SHP77 (cell line): ENCODE results near the gene LRP1B.

Experiments used
- DNase-seq, 2 experiments: peaks; one replicate each; lab custom pipeline; 2025; lab: John Stamatoyannopoulos, UW

LRP1B gene

DNA sequence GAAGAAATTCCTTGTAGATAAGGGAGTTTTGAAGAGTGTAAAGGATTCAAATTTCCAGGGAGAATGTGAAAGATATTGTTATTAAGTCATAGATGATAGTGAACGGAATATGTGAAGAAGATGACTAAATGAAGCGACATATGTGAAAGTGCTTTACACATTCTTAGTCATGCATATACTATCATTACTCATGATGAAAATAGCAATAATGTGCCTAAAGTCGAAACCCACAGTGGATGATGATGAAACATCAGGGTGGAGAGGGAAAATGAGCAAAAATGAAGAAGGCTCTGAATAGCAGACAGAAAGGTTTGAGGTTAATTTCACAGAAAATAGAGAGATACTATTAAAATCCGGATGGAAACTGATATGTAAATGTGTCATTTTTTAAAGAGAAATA, 1237.1 kb downstream of the LRP1B start:
- no peak for DNase-seq

DNA sequence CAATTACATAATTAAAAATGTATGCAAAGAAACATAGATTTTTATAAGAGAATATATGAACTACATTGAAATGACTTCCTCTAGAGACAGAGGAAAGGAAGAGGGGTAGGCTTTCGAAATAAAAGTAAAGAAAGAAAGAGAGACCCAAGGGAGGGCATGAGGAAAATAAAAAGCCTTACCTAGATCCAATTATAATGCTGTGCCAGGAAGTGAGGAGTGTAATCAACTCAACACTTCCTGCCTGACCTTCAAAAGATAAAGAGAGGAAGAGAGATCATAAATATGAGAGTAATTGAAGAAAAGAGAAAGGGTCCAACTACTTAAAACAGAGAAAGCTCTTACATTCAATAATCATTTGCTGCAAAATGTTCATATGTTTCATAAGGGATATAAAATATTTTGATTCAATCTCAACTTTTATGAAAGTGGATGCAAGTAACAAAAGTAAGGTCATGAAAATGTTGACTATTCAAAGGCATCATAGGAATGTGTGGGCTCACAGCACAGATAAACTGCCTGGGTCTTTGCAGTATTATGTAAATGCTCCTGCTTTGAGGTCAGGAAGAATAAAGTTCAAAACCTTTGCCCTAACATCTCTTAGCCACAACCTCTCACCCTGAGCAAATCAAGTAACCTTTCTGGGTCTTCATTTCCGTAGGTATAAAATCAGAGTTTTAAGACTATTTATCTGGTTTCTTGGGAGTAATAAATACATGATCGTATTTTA, 1237.7 kb downstream of the LRP1B start:
- DNase-seq = no peak

DNA sequence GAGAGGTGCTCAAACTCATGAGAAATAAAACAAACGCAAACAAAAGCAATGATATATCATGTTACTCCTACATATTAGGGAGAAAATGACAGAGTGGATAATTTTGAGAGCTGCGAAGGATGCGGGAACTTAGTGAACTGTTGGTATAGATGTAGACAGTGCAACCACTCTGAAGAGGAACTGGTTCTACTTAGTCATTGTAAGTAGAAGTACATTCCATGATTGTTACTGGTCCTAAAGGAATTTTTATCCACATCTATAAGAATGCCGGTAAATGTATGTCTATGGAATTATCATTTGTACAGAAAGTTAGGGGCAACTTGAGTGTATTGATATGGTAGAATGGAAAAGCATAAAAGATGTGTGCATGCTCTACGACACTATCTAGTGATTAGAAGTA, 1238.4 kb downstream of the LRP1B start:
- no peak for DNase-seq

DNA sequence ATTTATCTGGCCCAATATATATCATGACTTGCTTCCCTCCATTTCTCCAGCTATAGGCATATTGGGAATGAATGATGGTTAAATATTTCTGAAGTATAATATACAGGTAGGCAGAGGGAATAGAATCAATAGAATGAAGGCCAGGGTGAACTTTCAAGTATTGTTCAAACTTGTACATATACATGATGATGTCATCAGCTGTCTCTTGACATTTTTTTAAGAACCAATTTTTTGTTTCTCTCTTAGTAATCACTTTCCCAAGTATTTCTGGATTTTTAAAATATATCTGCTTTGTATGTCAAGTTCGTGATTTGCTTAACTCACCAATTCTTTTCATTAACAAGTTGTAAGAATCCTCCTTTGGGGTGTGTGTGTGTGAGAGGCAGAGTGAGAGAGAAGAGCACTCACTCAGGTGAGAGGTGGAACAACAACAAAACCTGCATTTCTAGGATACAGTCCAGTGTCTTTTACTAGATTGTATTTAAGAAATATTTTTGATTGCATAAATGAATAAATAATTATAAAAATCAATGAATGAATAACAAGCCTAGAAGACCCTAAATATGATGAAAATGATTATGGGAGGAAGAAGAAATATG, 1239.1 kb downstream of the LRP1B start:
- DNase-seq = no peak

DNA sequence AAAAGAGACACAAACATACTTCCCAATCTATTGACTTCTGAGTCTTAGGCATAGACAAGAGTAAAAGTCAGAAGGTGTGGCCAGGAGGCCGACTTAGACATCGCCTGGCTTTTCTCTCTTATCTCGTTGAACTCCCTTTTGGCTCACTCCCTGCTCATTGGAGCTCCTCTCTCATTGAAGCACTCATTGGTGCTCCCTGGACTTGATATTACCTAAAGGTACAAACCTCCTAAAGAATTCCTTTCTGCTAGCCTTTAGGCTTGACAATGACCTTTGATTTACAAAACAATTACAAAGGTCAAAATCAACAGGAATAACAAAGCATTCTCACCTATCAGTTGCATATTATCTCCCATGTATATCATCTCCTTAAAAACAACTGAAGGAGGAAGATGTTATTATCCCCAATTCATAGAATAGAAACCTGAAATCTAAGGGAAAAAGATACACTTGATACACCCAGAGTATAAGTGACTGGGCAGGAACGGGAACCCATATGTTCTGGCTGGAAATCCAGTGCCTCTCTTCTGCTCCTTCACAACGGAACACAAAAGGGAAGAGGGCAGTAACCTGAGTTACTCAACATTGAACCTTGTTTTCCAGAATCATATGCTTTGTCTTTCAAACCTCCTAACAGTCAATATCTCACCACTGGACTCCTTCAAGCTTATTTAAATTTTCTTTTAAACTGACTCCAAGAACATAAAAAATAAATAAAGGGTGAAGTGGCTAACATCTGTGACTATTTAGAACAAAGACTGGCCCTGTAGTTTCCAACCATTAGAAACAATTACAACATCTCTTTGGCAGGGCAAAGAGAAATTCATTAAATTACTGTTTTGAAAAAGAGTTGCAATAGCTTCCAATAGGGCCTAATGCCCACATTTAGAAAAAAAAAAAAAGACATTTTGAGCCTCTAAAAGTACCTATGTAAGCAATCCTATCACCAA, 1247.9 kb downstream of the LRP1B start:
- DNase-seq = no peak

DNA sequence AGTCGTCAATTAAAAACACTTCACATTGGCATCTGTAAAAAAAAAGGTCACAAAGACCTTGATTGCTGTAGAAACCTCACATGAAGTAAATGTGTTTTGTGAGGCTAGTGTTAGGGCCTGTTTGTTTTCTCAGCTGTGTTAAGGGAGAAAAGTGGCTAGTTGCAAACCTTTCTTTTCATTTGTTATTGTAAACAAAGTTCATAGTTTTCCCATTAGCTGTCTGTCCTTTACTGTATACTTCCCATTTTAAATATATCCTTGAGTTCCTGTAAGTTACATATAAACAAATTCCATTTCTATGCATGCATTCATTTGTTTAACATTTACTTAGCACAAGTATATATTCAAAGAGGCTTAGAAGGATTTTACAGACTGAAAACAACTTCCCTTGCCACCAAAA, 1250.2 kb downstream of the LRP1B start:
- no peak for DNase-seq

DNA sequence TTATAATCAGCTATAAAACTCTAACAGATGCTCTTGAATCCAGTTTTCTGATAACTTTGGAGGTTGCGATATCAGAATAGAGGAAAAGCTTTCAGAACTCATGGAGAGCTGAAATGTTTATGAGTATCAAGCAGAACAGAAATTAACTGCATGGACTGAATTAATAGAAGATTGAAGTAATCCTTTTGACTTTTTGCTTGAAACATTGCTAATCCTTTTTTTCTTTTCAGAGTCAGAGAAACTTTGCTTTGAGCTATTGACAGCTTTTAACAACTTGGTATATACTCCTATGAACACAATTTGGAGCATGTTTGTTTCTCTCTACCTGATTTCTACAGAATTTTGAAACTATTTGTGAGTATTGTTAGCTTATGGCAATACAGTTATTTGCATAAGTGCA, 1254.8 kb downstream of the LRP1B start:
- no peak for DNase-seq

DNA sequence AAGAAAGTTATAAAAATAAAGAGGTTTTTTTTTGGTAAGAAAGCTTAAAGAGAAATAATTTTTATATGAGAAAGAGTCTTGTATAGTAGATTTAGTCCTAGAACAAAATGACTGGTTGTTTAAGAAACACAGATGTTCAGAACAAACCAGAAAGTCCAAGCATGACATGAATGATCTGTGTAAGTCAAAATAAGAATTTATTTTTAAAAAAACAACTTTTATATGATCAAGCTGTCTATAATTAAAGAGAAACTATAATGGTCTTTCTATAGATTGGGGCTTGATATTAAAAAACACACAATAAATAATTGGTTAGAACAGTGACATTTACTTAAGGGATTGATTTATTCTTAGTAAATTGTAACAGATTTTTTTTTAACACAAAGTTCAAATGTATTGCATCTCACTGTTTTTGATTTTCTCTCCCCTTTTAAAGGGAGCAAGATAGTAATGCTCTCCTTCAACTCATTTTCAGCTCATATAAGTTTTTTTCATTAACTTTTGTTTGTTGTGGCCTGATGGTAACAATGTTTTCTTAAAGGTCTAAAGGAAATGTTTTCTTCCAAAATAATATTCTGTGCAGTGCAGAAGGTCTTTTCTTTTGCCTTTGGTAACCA, 1256.8 kb downstream of the LRP1B start:
- no peak for DNase-seq

DNA sequence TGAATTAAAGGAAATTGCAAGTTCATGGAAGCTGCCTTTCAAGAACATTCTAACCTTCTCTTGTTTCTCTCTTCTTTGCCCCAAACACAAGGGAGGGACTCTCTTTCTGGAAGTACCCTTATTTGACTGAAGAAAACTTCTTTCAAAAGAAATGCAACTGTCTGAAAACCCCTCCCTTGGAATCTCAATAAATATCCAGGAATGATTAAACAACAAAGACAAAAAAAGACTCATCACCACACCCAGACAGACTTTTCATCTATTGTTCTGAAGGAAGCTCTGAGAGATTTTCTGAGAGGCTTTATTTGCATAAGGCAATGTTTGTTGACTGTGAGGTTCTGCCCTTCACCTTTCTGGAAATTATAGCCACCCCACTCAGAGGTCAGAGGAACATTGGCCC, 1260.9 kb downstream of the LRP1B start:
- no peak for DNase-seq

DNA sequence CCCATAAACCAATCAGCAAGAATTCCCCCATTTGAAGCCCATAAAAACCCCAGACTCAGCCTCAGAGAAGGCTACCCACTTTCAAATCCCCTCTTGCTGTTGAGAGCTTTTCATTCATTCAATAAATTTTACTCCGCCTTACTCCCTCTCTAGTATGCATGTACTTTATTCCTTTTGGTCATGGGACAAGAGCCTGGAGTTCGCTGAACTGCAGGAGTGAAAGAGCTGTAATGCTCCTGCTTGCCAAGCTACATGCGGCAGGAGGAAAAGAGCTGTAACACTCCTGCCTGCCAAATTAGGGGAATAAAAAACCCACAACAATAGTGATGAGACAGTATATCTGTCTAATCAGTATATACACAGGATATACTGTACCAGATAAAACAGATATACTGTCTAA, 1261.7 kb downstream of the LRP1B start:
- no peak for DNase-seq

DNA sequence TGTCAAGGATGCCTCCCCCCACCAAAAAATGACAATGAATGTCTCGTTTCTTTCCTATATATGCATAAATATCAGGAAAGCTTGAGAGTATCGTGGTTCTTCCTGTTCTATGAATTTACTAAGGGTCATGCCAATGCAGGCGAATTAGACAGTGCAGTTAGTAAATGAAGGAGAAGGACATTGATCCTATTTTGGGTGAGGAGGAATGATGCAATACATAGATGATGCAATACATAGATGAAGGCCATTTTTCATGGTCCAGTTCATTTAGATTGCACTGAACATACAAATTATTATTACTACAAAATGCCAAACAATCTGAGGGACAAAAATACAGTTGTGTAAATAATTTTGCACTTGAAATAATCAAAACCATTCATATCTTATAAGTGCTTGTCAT, 1265.0 kb downstream of the LRP1B start:
- DNase-seq = no peak

DNA sequence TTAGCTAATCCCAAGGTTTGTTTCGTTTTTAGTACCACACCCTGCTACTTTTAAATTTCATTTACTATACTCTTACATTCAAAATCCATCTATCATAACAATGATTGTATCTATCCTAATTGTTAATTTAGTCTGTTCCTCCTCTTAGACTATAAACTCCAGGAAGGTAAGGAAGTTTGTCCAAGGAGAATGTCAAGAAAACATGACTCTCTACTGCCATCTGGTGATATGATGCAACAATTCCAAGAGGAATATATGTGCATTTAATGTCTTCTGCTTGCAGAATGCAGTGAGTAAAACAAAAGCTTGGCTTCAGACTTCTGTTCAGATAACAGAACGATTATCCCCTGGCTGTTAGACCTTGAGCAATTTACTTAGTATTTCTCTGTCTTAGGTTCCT, 1267.1 kb downstream of the LRP1B start:
- peak in 1 of 2 experiments; percentile 10 for DNase-seq

DNA sequence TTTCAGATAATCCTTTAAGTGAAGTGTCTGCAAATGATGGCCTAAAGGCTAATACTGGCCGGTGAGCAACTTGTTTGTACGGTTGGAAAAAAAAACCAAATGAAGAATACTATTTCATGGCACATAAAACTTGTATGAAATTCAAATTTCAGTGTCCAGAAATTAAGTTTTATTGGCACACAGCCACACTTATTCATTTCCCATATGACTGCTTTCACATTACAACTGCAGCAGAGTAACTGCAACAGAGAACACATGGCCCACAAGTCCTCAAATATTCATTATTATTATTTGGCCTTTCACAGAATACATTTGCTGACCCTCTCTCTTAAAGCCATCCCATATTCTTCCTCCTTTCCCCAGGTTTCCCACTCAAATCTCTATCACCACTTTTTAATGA, 1268.6 kb downstream of the LRP1B start:
- no peak for DNase-seq

DNA sequence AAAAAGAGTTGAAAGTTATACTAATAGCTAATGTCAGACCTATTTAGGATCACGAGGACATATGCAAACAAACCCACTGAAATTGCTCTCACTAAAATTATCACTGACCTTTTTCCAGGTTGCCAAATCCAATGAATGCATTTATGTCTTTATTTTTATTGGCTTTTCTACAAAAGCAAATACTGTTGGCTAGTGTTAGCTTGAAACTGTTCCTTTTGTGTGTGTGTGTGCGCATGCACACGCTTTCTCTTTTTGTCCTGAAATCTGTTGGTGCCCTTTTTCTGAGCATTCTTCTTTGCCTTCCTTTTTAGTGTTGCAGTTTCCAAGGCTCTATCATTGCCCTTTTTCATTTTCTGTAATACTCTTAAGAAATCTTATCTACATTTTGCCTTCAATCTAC, 1269.2 kb downstream of the LRP1B start:
- no peak for DNase-seq

DNA sequence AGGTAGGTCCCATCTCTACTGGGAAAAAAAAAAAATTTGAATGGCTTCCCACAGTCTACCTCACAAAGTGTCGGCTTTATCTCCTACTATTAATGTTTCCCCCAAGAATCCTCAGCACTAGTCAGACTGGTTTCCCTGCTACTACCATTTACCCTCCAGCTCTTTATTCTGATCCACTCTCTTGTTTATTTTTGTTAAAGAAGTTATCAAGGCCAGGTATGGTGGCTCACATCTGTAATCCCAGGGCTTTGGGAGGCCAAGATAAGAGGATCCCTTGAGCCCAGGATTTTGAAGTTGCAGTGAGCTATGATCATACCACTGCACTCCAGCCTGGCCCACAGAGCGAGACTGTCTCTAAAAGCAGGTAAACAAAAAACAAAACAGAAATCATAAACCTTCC, 1275.3 kb downstream of the LRP1B start:
- no peak for DNase-seq

DNA sequence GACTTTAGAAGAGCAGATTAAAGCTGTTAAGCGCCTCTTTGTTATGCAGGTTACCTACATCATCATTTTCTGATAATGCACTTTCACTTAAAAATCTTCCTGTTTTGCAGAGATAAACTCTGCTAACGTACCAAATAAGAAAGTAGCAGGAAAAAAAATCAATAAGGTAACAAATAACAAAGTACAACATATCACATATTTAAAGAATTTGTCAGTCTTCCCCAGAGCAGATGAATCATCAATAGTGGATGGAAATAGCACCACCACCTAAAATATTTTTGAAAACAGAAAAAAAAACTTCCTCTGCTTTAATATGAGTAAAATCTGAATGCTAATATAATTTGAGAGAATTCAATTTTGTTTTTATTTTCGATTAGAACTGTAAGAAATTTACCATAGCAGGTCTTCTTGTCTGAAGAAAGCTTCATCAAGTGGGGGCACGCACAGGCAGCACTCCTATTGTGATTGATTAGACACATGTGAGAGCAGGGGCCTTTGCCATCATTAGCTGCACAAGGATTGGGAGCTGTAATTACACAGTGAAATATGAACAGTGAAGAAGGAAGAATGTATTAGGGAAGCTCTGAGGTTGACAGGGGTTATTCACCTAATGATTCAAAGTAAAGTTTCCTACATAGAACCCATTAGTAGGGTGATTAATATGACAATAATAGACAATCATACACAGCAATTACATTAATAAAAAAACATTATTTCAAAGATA, 1279.4 kb downstream of the LRP1B start:
- no peak for DNase-seq

DNA sequence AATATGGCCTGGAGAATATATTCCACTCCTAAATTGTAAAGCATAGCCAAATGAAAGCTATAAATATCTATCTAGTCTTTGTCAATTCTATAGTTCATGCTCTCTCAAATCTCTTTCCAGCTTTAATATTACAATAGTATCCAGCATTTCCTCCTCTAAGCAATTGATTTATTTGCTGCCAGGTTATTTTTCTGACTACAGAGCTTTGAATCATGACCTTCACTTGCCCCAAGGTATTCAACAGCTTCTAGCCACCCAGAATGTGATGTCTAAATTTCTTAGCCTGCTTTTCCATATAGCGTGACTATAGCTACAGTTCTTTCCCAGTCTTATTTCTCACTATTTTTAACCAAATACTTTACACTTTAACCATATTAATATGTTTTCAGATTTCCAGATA, 1287.6 kb downstream of the LRP1B start:
- DNase-seq = no peak

DNA sequence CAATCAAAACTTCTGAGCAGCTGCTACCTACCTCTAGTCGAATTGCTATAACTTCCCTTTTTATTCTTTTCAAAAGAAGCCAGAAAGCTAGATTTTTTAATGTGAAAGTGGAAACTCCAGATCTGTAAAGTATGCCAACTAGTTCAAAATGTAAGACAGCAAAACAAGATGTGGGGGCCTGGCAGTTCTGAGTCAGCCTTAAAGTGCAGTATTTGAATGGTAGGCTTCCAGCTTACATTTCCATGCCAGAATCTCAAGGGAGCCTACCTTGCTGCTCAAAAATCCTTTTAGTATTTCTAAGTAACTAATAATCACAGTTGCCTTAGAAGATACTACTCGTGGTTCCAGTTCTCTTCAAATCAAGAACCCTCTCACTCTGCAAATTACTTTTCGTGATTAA, 1288.7 kb downstream of the LRP1B start:
- DNase-seq = no peak

DNA sequence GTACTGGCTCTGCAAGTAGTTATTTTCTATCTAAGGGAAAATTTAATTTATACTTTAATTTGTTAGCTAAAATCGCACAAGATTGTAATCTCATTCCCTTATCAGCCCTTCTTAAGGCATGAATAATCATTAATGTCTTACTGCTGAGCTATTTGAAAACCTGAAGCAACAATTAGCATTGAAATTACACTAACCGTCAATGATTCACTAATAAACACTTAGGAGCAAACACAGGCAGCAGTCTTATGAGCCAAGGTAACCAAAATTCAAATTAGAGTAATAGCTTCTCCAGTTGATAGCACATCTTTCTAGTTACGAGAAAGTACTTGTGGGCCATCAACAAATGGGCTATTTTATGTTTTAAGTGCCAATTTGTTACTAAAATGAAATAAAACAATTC, 1289.7 kb downstream of the LRP1B start:
- DNase-seq = no peak

DNA sequence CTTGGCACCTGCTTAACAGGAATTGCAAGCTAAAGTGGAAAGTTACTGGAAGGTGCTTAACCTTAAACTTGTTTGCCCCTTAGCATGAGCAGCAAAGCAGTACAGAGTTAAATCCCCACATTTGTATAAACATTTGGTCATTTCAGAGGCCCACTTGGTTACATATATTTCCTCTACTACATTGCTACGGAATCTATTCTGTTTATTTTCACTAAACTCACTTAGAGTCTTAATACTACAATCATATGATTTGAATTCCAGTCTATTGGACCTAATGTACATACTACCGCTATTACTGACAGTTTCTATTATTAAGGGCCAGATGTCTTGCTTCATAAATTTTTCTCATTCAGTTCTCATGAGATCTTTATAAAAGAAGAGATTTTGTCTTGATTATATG, 1294.0 kb downstream of the LRP1B start:
- DNase-seq = no peak

DNA sequence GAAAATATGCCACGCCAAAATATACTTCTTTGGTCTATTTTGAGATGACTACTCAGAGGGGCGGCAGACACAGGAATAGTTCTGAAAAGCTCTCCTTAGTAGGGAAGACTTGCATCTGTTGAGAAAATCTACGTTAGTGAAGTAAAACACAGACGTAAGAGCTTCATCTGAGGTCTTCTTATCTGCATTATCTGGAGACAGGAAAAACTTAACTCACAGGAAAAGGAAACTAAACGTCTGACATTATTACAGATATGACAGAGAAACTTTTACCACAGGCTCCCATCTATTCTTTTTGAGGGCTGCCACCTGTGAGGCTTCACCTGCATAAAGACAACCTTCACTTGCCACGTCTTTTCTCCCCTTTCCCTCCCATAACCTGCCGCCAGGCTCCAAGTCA, 1295.7 kb downstream of the LRP1B start:
- DNase-seq = no peak

DNA sequence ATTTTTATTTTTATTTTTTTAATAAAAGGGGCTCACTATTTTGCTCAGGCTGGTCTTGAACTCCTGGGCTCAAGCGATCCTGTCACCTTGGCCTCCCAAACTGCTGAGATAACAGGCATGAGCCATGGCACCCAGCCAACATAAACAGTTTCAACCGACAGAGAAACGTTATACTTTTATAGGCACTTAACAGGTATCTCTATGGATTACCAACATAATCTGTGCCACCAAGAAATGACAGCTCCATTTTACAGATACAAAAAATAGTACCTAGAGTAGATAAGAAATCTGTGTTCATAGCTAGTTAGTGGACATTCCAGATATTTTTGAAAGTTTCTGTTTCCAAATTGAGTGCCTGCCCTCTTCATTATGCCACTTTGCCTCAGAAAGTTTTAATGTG, 1316.7 kb downstream of the LRP1B start:
- DNase-seq = no peak
